K562 (cell line): ENCODE measurements around the gene PLD6. TPM values are rescaled to one million over a fixed set of nuclear protein-coding genes. Genes with fewer than 3 reads are reported as not detected.

Experiments used
- ATAC-seq: fragments of 200-7000 bp; cut with Tn5 transposase; 3 replicates; pipeline ENCODE4 v1.9.1; 2020; ENCODE audit warnings: moderate library complexity
- BruUV-seq: library from RNA; stranded (reverse); fragments of 400-500 nt; replicated peaks from 2 replicates; lab custom pipeline; 2021; lab: Mats Ljungman, UMichigan
- CTCF ChIA-PET: fragments of 300-600 bp; formaldehyde crosslinking; extraction: SDS; loops from one replicate; lab custom pipeline; 2021; ENCODE audit warnings: low intra/inter-chr PET ratio; lab: Yijun Ruan, JAX
- POLR2A ChIA-PET: fragments of 300-600, 350-650 bp; sonication (Branson Sonifier 250); formaldehyde crosslinking; extraction: SDS; loops from one replicate; lab custom pipeline; 2021; ENCODE audit warnings: antibody characterized with exemption, inconsistent platforms; lab: Yijun Ruan, JAX
- DNase-seq, 4 experiments: peaks; one replicate each; pipeline versions ENCODE4 v3.0.0 to v3.0.0-alpha.2; 2011 to 2018; ENCODE audit warnings: low spot score in 3 of 4, mixed read lengths in 3 of 4; ENCODE audit errors: extremely low read depth in 1 of 4
- FAIRE-seq: peaks from 2 replicates; lab custom pipeline; 2011; peaks lifted over from hg19 to GRCh38; lab: Jason Lieb, UNC
- H2AFZ ChIP-seq: 2 replicates; pipeline ENCODE4 v1.6.0; 2011; ENCODE audit warnings: low read depth, low read length, control low read depth, inconsistent platforms
- H3K27ac ChIP-seq: fragments of 200-600 bp; 3 replicates; pipeline ENCODE4 v1.8.0; 2011; ENCODE audit warnings: low read depth, mild to moderate bottlenecking, control low read depth, inconsistent platforms, low read length, moderate library complexity, mixed read lengths; ENCODE audit errors: extremely low read depth
- H3K27me3 ChIP-seq, 2 experiments: fragments of 300-600 bp in 1 of 2; 2 replicates in 1 of 2; 3 replicates in 1 of 2; pipeline versions ENCODE4 v1.6.0 to v1.8.0; 2011; ENCODE audit warnings: inconsistent platforms in 2 of 2, low read length in 2 of 2, mild to moderate bottlenecking in 1 of 2, mixed read lengths in 1 of 2, moderate library complexity in 1 of 2; ENCODE audit not compliant: control insufficient read depth in 2 of 2, insufficient read depth in 2 of 2
- H3K36me3 ChIP-seq: fragments of 300-600 bp; 3 replicates; pipeline ENCODE4 v1.8.0; 2011; ENCODE audit warnings: mild to moderate bottlenecking, low read length, inconsistent platforms; ENCODE audit not compliant: control insufficient read depth, insufficient read depth
- H3K4me1 ChIP-seq, 2 experiments: fragments of 200-600 bp in 1 of 2; replicated peaks in 1 of 2; 2 replicates in 1 of 2; 3 replicates in 1 of 2; pipeline versions ENCODE4 v1.5.1 to v1.8.0; 2011; ENCODE audit warnings: inconsistent platforms in 2 of 2, low read length in 2 of 2, mild to moderate bottlenecking in 1 of 2, mixed read lengths in 1 of 2, moderate library complexity in 1 of 2; ENCODE audit not compliant: control insufficient read depth in 2 of 2, insufficient read depth in 2 of 2
- H3K4me2 ChIP-seq: 2 replicates; pipeline ENCODE4 v1.6.1; 2011; ENCODE audit warnings: low read length, control low read depth, inconsistent platforms, mixed read lengths; ENCODE audit not compliant: insufficient read depth
- H3K4me3 ChIP-seq: fragments of 200-600 bp; sonication (generic), shearing (Covaris generic); 2 replicates; pipeline ENCODE4 v1.5.1; 2016; ENCODE audit warnings: control low read depth, inconsistent platforms
- H3K79me2 ChIP-seq: fragments of 200-600 bp; 3 replicates; pipeline ENCODE4 v1.8.0; 2011; ENCODE audit warnings: low read length, inconsistent platforms; ENCODE audit not compliant: control insufficient read depth, insufficient read depth
- H3K9ac ChIP-seq, 2 experiments: 2 replicates each; pipeline versions ENCODE4 v1.6.0 to v1.6.1; 2011; ENCODE audit warnings: low read depth in 2 of 2, low read length in 2 of 2, control low read depth in 1 of 2, inconsistent platforms in 1 of 2, mild to moderate bottlenecking in 1 of 2, mixed read lengths in 1 of 2; ENCODE audit not compliant: insufficient read depth in 1 of 2
- H3K9me1 ChIP-seq: one replicate; pipeline ENCODE4 v1.6.0; 2011; ENCODE audit warnings: inconsistent platforms, mild to moderate bottlenecking, low read length, moderate library complexity; ENCODE audit not compliant: control insufficient read depth, insufficient read depth
- H3K9me3 ChIP-seq: replicated peaks from 2 replicates; pipeline ENCODE4 v1.5.1; 2011; ENCODE audit warnings: low read depth, low read length, inconsistent platforms; ENCODE audit not compliant: control insufficient read depth, insufficient read depth
- H4K20me1 ChIP-seq: replicated peaks from 2 replicates; pipeline ENCODE4 v1.6.1; 2011; ENCODE audit warnings: low read length, inconsistent platforms, mixed read lengths; ENCODE audit not compliant: control insufficient read depth, insufficient read depth
- KLF13 ChIP-seq: fragments of 450-650 bp; IDR thresholded peaks from 2 replicates; pipeline ENCODE4 v1.6.1; 2016; ENCODE audit warnings: missing genetic modification characterization, low read depth, mild to moderate bottlenecking, missing compliant biosample characterization, moderate library complexity, borderline replicate concordance
- MYNN ChIP-seq, 2 experiments: sonication (generic); formaldehyde crosslinking in 1 of 2; IDR thresholded peaks; 2 replicates each; pipeline versions ENCODE4 v1.5.0 to v1.6.1; 2016 to 2020; ENCODE audit warnings: antibody characterized with exemption in 1 of 2, missing genetic modification reagents in 1 of 2
- NR3C1 ChIP-seq: sonication (generic); formaldehyde crosslinking; IDR thresholded peaks from 2 replicates; pipeline ENCODE4 v1.8.1; 2022; ENCODE audit warnings: missing genetic modification reagents
- PHB ChIP-seq: fragments of 250-450 bp; sonication (Bioruptor Pico); IDR thresholded peaks from 2 replicates; pipeline ENCODE4 v1.5.0; 2021
- POLR2G ChIP-seq: fragments of 200-400 bp; formaldehyde crosslinking; IDR thresholded peaks from 2 replicates; pipeline ENCODE4 v1.6.1; 2017; ENCODE audit warnings: low read depth, mild to moderate bottlenecking, antibody characterized with exemption, low read length, moderate library complexity
- RBM34 ChIP-seq: fragments of 200-400 bp; formaldehyde crosslinking; IDR thresholded peaks from 2 replicates; pipeline ENCODE4 v1.6.1; 2018; ENCODE audit warnings: low read length, borderline replicate concordance; ENCODE audit not compliant: insufficient read depth
- ZNF146 ChIP-seq: IDR thresholded peaks from one replicate; pipeline ENCODE4 v1.6.1; 2018; ENCODE audit warnings: missing compliant biosample characterization; ENCODE audit not compliant: unreplicated experiment
- ZNF431 ChIP-seq: sonication (generic); formaldehyde crosslinking; IDR thresholded peaks from 2 replicates; pipeline ENCODE4 v1.8.0; 2022; ENCODE audit warnings: mild to moderate bottlenecking, missing genetic modification reagents
- WGBS: fragments of 100-300 bp; shearing (Covaris generic); methylation state at CpG from one replicate; pipeline ENCODE4 v1.1.6; 2016; ENCODE audit warnings: low coverage, mixed read lengths; ENCODE audit not compliant: insufficient coverage; ENCODE audit errors: missing lambda C conversion rate; 5-methylcytosine and 5-hydroxymethylcytosine counted together
- in situ Hi-C: fragments of 300-500 bp; cut with MboI; formaldehyde crosslinking; loops from 4 replicates; pipeline ENCODE4 v1.15.0; 2018; ENCODE audit warnings: inconsistent platforms, mixed read lengths
- intact Hi-C: fragments of 100-400 bp; cut with micrococcal nuclease; formaldehyde crosslinking; loops from 2 replicates; pipeline ENCODE4 v1.14.2; 2022
- polyA plus RNA-seq, 8 experiments: library from polyadenylated mRNA; depleted of rRNA in 4 of 8; stranded (reverse) in 5 of 8; unstranded in 3 of 8; fragments of >200 nt; fragmentation: Nextera tagmentation in 2 of 8; fragmentation: Illumina TruSeq in 1 of 8; extraction: Ambion mirVana in 2 of 8; extraction: Trizol in 1 of 8; gene quantifications; 2 replicates each; pipeline versions ENCODE4 v1.2.1 to v1.2.3, GENCODE V29; 2011 to 2014; ENCODE audit warnings: inconsistent platforms in 1 of 8, missing spikeins in 1 of 8
- total RNA-seq, 7 experiments: library from RNA; depleted of rRNA in 6 of 7; stranded (reverse); fragments of >200 nt in 6 of 7; fragmentation: Illumina TruSeq in 2 of 7; extraction: Trizol in 2 of 7; gene quantifications; 2 replicates each; pipeline versions ENCODE4 v1.2.1 to v1.2.3, GENCODE V29; 2011 to 2021; ENCODE audit warnings: low replicate concordance in 1 of 7
- TF ChIP-seq, protein P1 (sequence below): IDR thresholded peaks from 2 replicates; pipeline ENCODE4 v1.6.1; 2011; ENCODE audit warnings: borderline replicate concordance, low read depth, mild to moderate bottlenecking, moderate library complexity, low read length; ENCODE audit not compliant: insufficient read depth, poor library complexity, severe bottlenecking
- TF ChIP-seq, protein P2 (sequence below): sonication (generic); formaldehyde crosslinking; IDR thresholded peaks from 2 replicates; pipeline ENCODE4 v1.8.0; 2022; ENCODE audit warnings: missing genetic modification reagents, mild to moderate bottlenecking, moderate library complexity, borderline replicate concordance

PLD6 gene
- total and polyA plus RNA-seq, 9 of the 15 experiments (the other 6 are each of a cell fraction or from before 2014, with no cell fraction given) = 3.6 to 15.6 (median 10.0) TPM

DNA sequence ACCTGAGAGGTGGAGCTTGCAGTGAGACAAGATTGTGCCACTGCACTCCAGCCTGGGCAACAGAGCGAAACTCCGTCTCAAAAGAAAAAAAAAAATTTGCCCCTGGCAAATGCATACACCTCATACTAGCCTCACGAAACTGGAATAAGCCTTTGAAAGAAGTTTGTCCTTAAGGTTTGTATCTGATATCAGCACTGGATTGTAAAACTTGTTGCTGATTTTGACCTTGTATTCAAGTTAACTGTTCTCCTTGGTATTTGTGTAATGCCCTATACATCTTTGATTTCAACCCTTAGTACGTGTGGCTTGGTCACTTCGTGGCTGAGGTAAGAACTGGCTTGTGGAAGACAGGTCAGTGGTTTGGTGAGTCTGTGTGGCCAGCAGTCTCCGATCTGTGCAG is 37.0 kb upstream of the PLD6 start (continued):
- TF ChIP-seq RBM34 = no peak
- TF ChIP-seq, protein P1, sequence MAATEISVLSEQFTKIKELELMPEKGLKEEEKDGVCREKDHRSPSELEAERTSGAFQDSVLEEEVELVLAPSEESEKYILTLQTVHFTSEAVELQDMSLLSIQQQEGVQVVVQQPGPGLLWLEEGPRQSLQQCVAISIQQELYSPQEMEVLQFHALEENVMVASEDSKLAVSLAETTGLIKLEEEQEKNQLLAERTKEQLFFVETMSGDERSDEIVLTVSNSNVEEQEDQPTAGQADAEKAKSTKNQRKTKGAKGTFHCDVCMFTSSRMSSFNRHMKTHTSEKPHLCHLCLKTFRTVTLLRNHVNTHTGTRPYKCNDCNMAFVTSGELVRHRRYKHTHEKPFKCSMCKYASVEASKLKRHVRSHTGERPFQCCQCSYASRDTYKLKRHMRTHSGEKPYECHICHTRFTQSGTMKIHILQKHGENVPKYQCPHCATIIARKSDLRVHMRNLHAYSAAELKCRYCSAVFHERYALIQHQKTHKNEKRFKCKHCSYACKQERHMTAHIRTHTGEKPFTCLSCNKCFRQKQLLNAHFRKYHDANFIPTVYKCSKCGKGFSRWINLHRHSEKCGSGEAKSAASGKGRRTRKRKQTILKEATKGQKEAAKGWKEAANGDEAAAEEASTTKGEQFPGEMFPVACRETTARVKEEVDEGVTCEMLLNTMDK = no peak
- no peak for TF ChIP-seq PHB
- TF ChIP-seq NR3C1 (CRISPR knock-in tag) = no peak
- no peak for TF ChIP-seq MYNN (IDR thresholded peaks at IDR 0.05)
- TF ChIP-seq MYNN (CRISPR knock-in tag; IDR thresholded peaks at IDR 0.05) = no peak
- TF ChIP-seq, protein P2, sequence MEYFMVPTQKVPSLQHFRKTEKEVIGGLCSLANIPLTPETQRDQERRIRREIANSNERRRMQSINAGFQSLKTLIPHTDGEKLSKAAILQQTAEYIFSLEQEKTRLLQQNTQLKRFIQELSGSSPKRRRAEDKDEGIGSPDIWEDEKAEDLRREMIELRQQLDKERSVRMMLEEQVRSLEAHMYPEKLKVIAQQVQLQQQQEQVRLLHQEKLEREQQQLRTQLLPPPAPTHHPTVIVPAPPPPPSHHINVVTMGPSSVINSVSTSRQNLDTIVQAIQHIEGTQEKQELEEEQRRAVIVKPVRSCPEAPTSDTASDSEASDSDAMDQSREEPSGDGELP (CRISPR knock-in tag) = no peak
- no peak for TF ChIP-seq KLF13
- no peak for TF ChIP-seq ZNF146 (CRISPR knock-in tag)

DNA sequence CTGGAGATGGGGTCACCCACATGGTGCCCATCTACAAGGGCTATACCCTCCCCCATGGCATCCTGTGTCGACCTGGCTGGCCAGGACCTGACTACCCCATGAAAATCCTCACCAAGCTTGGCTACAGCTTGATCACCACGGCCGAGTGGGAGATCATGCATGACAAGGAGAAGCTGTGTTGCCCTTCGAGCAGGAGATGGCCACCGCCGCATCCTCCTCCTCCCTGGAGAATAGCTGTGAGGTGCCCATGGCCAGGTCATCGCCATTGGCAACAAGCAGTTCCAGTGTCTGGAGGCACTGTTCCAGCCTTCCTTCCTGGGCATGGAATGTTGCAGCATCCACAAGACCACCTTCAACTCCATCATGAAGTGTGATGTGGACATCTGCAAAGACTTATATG is 36.1 kb upstream of the PLD6 start:
- ChIA-PET POLR2A (no interaction called here), CTCF (no interaction called here)
- no peak overlapping the region for H2AFZ ChIP-seq
- FAIRE-seq (no peak), ATAC-seq (no peak), DNase-seq (no peak)
- H3K9me1 ChIP-seq = no peaks in the 10 kb centered on the region
- WGBS = 90% methylated on average over 3 of the region's 7 CpGs
- intact Hi-C loops = no loop called here
- H3K79me2 ChIP-seq = no peaks in the 10 kb centered on the region; the same call in 2 of the 3 replicates
- no TSS peak for BruUV-seq
- no peak overlapping the region for H3K4me3 ChIP-seq
- H3K27ac ChIP-seq = no peak overlapping the region
- TF ChIP-seq POLR2G = no peak
- no peak for TF ChIP-seq ZNF431 (CRISPR knock-in tag)
- H4K20me1 ChIP-seq = no peaks in the 10 kb centered on the region
- no peaks in the 10 kb centered on the region for H3K9me3 ChIP-seq
- in situ Hi-C loops = no loop called here
- H3K4me1 ChIP-seq = peaks cover 0 to 9% of the 10 kb centered on the region in 2 experiments; a peak in 4 of 5 replicates
- H3K36me3 ChIP-seq = peaks cover 13% of the 10 kb centered on the region
- no peak overlapping the region for H3K4me2 ChIP-seq
- no peak overlapping the region for H3K9ac ChIP-seq
- H3K27me3 ChIP-seq = no peaks in the 10 kb centered on the region
